ENCODE measurements around the gene OR2H1. TPM values are rescaled to one million over a fixed set of nuclear protein-coding genes. Genes with fewer than 3 reads are reported as not detected.

Gene OR2H1
- total RNA-seq, 1 donor from 2014 or later: not detected

GRCh38 chr6:29451471-29452193, 5.3 kb upstream of the OR2H1 start:
- Mint-ChIP-seq H3K36me3 (no peaks in the 10 kb centered on the region), H3K4me3 (no peak overlapping the region), H3K9me3 (no peaks in the 10 kb centered on the region), H3K4me1 (ENCODE audit: unreplicated experiment) (no peaks in the 10 kb centered on the region), H3K27ac (no peak overlapping the region), H3K27me3 (peaks cover 6% of the 10 kb centered on the region)
- no peak for DNase-seq (ENCODE audit: extremely low spot score, unreplicated experiment)
- no peak for TF ChIP-seq CTCF (conservative IDR thresholded peaks at IDR 0.05)

- Mint-ChIP-seq H3K9me3 (no peaks in the 10 kb centered on the region), H3K4me3 (no peak overlapping the region), H3K36me3 (no peaks in the 10 kb centered on the region), H3K4me1 (ENCODE audit: unreplicated experiment) (no peaks in the 10 kb centered on the region), H3K27ac (no peak overlapping the region), H3K27me3 (peaks cover 35% of the 10 kb centered on the region)
- TF ChIP-seq CTCF (conservative IDR thresholded peaks at IDR 0.05): no peak
- DNase-seq (ENCODE audit: extremely low spot score, unreplicated experiment): no peak
These were observed 4.3 kb downstream of the OR2H1 start for GRCh38 chr6:29461021-29461814.

- H3K27ac Mint-ChIP-seq: no peak overlapping the region
- no peaks in the 10 kb centered on the region for H3K9me3 Mint-ChIP-seq
- H3K27me3 Mint-ChIP-seq: peaks cover 33% of the 10 kb centered on the region
- DNase-seq (ENCODE audit: extremely low spot score, unreplicated experiment): no peak
- H3K4me1 Mint-ChIP-seq (ENCODE audit: unreplicated experiment): no peaks in the 10 kb centered on the region
- no peak overlapping the region for H3K4me3 Mint-ChIP-seq
- no peak for TF ChIP-seq CTCF (conservative IDR thresholded peaks at IDR 0.05)
- no peaks in the 10 kb centered on the region for H3K36me3 Mint-ChIP-seq
These were observed 5.1 kb downstream of the OR2H1 start for GRCh38 chr6:29462022-29462421.

GRCh38 chr6:29465279-29465678, 8.3 kb downstream of the OR2H1 start:
- Mint-ChIP-seq H3K27me3 (peaks cover 18% of the 10 kb centered on the region), H3K27ac (no peak overlapping the region), H3K36me3 (no peaks in the 10 kb centered on the region), H3K4me1 (ENCODE audit: unreplicated experiment) (no peaks in the 10 kb centered on the region), H3K4me3 (no peak overlapping the region), H3K9me3 (no peaks in the 10 kb centered on the region)
- no peak for DNase-seq (ENCODE audit: extremely low spot score, unreplicated experiment)
- TF ChIP-seq CTCF (conservative IDR thresholded peaks at IDR 0.05): no peak

- H3K27me3 Mint-ChIP-seq: peaks cover 18% of the 10 kb centered on the region
- H3K36me3 Mint-ChIP-seq: no peaks in the 10 kb centered on the region
- no peaks in the 10 kb centered on the region for H3K4me1 Mint-ChIP-seq (ENCODE audit: unreplicated experiment)
- H3K9me3 Mint-ChIP-seq: no peaks in the 10 kb centered on the region
- H3K27ac Mint-ChIP-seq: no peak overlapping the region
- no peak overlapping the region for H3K4me3 Mint-ChIP-seq
- no peak for DNase-seq (ENCODE audit: extremely low spot score, unreplicated experiment)
- TF ChIP-seq CTCF (conservative IDR thresholded peaks at IDR 0.05): no peak
These were observed 8.8 kb downstream of the OR2H1 start for GRCh38 chr6:29465801-29466200.

Measured in type B pancreatic cell (in vitro differentiated cells).